Progenitor cell of endocrine pancreas (in vitro differentiated cells): ENCODE measurements around the gene SUGCT. TPM values are rescaled to one million over a fixed set of nuclear protein-coding genes. Genes with fewer than 3 reads are reported as not detected.

Experiments used
- DNase-seq: peaks from one replicate; pipeline ENCODE4 v3.0.0; 2021; ENCODE audit warnings: low spot score; ENCODE audit not compliant: unreplicated experiment
- H3K27ac Mint-ChIP-seq: 2 replicates; pipeline ENCODE4 v1.8.0; 2021; ENCODE audit warnings: mild to moderate bottlenecking, moderate library complexity, mixed read lengths
- H3K27me3 Mint-ChIP-seq: 2 replicates; pipeline ENCODE4 v1.8.0; 2021; ENCODE audit warnings: mixed read lengths
- H3K36me3 Mint-ChIP-seq: 2 replicates; pipeline ENCODE4 v1.8.0; 2022; ENCODE audit warnings: mixed read lengths; ENCODE audit not compliant: insufficient read depth
- H3K4me1 Mint-ChIP-seq: 2 replicates; pipeline ENCODE4 v1.8.0; 2021; ENCODE audit warnings: low read depth, mixed read lengths
- H3K4me3 Mint-ChIP-seq: 2 replicates; pipeline ENCODE4 v1.8.0; 2021; ENCODE audit warnings: low read depth, mild to moderate bottlenecking, moderate library complexity, mixed read lengths
- H3K9me3 Mint-ChIP-seq: 2 replicates; pipeline ENCODE4 v1.8.0; 2021; ENCODE audit warnings: low read depth, mixed read lengths
- total RNA-seq: library from RNA; stranded (reverse); gene quantifications from 2 replicates; pipeline ENCODE4 v1.2.1, GENCODE V29; 2021
- TF ChIP-seq, protein P1 (sequence below): fragments of 200-600 bp; sonication (generic); IDR thresholded peaks from one replicate; pipeline ENCODE4 v1.5.0; 2021; ENCODE audit warnings: antibody characterized with exemption, mild to moderate bottlenecking; ENCODE audit not compliant: unreplicated experiment

Gene SUGCT
- total RNA-seq, 1 donor from 2014 or later, result 6.2 TPM

DNA sequence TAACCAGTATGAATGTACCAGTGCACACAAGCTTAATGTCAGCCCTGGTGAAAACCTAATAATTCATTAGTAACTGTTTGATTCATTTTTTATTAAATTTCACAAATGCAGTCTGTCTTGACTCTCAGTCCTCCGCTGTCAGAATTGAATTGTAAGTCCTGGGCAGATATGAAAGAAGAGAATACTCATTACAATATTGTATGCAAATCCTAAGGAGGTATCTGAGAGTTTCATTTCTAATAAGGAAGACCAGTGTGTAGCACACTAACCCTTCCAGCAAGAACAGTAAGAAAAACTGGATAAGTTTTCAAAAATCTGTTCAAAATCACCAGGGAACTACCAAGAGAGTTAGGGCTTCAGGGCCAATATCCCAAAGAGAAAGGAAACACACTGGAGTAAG is 652.1 kb downstream of the SUGCT start:
- DNase-seq, result no peak
- Mint-ChIP-seq H3K27ac (no peak overlapping the region), H3K9me3 (no peaks in the 10 kb centered on the region), H3K4me1 (no peaks in the 10 kb centered on the region), H3K4me3 (no peak overlapping the region), H3K27me3 (no peaks in the 10 kb centered on the region), H3K36me3 (no peaks in the 10 kb centered on the region)
- TF ChIP-seq, protein P1, sequence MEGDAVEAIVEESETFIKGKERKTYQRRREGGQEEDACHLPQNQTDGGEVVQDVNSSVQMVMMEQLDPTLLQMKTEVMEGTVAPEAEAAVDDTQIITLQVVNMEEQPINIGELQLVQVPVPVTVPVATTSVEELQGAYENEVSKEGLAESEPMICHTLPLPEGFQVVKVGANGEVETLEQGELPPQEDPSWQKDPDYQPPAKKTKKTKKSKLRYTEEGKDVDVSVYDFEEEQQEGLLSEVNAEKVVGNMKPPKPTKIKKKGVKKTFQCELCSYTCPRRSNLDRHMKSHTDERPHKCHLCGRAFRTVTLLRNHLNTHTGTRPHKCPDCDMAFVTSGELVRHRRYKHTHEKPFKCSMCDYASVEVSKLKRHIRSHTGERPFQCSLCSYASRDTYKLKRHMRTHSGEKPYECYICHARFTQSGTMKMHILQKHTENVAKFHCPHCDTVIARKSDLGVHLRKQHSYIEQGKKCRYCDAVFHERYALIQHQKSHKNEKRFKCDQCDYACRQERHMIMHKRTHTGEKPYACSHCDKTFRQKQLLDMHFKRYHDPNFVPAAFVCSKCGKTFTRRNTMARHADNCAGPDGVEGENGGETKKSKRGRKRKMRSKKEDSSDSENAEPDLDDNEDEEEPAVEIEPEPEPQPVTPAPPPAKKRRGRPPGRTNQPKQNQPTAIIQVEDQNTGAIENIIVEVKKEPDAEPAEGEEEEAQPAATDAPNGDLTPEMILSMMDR, result no peak

DNA sequence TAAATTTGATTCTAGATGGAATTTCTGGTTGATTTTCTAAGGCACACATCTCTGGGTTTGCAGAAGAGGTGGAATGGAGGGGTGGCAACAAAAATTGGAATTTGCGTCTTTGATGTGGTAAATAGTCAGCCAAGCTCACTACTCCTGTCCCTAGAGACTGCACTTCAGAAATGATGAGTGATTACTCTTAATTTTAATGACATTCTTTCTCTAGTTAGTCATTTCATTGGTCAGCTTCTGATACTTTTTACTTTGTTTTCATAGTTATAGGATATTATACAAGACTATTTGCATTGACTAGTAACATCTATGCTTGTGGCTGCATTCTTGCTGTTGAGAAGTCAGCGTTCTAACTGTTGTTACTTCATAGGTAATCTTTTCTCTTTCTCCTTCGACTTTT is 658.3 kb downstream of the SUGCT start:
- Mint-ChIP-seq H3K36me3 (no peaks in the 10 kb centered on the region), H3K27ac (no peak overlapping the region), H3K27me3 (no peaks in the 10 kb centered on the region), H3K4me3 (no peak overlapping the region), H3K9me3 (no peaks in the 10 kb centered on the region), H3K4me1 (peaks cover 6% of the 10 kb centered on the region)
- no peak for DNase-seq
- TF ChIP-seq, protein P1, result no peak

DNA sequence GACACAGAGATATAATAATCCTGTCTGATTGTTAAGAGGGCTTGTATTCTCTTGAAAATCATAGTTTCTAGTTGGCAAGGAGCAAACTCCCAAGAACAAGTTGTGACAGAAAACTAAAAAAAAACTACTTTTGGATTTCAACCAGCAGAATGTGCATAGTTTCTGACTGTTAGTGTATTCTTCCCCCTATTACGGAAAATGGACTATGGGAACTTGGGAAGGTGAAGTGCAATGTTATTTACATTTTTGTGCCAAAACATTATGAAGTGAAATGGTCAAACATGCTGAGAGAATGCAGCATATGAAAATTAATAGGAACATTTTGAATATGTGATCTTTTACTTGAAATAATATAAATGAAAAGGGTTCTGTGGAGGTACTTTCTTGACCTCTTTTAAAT is 660.8 kb downstream of the SUGCT start:
- TF ChIP-seq, protein P1, result no peak
- H3K9me3 Mint-ChIP-seq, result no peaks in the 10 kb centered on the region
- no peaks in the 10 kb centered on the region for H3K36me3 Mint-ChIP-seq
- no peak overlapping the region for H3K4me3 Mint-ChIP-seq
- no peaks in the 10 kb centered on the region for H3K27me3 Mint-ChIP-seq
- no peak for DNase-seq
- H3K27ac Mint-ChIP-seq, result no peak overlapping the region
- H3K4me1 Mint-ChIP-seq, result peaks cover 6% of the 10 kb centered on the region

DNA sequence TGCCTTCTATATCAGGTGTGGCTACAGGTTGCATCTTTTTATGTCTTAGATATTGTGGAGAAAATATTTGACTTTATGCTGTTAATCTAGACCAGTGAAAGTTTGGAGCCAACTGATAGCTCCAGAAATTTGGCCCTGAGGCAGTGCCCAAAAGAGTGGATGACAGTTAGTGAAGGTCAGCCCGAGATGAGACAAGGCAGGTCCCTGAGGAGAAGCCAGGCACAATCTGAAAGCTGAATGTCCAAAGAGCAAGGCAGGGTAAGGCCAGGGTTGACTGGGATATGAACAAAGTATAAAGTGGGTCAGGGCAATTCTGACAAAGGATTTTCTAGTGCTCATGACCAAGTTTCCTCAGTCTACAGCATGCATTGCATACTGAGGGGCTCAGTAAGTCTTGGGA is 661.9 kb downstream of the SUGCT start:
- Mint-ChIP-seq H3K9me3 (no peaks in the 10 kb centered on the region), H3K27ac (no peak overlapping the region), H3K4me3 (no peak overlapping the region), H3K4me1 (peaks cover 6% of the 10 kb centered on the region), H3K27me3 (no peaks in the 10 kb centered on the region), H3K36me3 (no peaks in the 10 kb centered on the region)
- DNase-seq, result no peak
- TF ChIP-seq, protein P1, result no peak

DNA sequence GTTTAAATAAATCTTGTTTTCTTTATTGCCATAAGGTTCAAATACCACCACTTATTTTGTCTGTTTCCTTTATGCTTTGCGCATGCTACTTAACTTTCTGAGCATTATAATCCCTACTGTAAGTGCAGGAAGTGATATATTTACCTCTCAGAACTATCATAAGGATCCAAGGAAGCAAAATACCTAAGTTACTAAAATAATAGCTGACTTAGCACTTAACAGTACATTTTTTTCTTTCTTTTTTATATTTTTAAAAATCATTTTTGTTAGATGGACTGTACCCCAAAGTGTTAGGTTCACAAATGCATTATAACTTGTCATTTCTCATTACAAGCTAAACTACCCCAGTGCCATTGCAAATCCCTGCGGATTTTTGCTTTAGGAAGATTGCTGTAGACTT is 663.8 kb downstream of the SUGCT start:
- TF ChIP-seq, protein P1, result no peak
- DNase-seq, result no peak
- H3K36me3 Mint-ChIP-seq, result no peaks in the 10 kb centered on the region
- H3K27me3 Mint-ChIP-seq, result no peaks in the 10 kb centered on the region
- H3K9me3 Mint-ChIP-seq, result no peaks in the 10 kb centered on the region
- no peak overlapping the region for H3K4me3 Mint-ChIP-seq
- H3K4me1 Mint-ChIP-seq, result peaks cover 5% of the 10 kb centered on the region
- H3K27ac Mint-ChIP-seq, result no peak overlapping the region
